Parathyroid adenoma (tissue), 2 donors: Measurements from ENCODE around the gene MSI2.

Experiments used
- H2AFZ ChIP-seq: fragments of 300-600 bp; sonication (generic); one replicate; pipeline ENCODE4 v1.7.0; 2017; ENCODE audit warnings: antibody characterized with exemption, mild to moderate bottlenecking
- H3K27ac ChIP-seq: fragments of 300-600 bp; sonication (generic); one replicate; pipeline ENCODE4 v1.7.0; 2017
- H3K27me3 ChIP-seq: fragments of 300-600 bp; sonication (generic); one replicate; pipeline ENCODE4 v1.7.0; 2017; ENCODE audit warnings: low read length; ENCODE audit not compliant: control insufficient read depth, insufficient read depth
- H3K36me3 ChIP-seq: fragments of 300-600 bp; sonication (generic); one replicate; pipeline ENCODE4 v1.7.0; 2017; ENCODE audit warnings: low read length; ENCODE audit not compliant: control insufficient read depth, insufficient read depth
- H3K4me1 ChIP-seq: fragments of 300-600 bp; sonication (generic); one replicate; pipeline ENCODE4 v1.7.0; 2017; ENCODE audit warnings: control low read depth
- H3K4me2 ChIP-seq: fragments of 300-600 bp; sonication (generic); one replicate; pipeline ENCODE4 v1.7.0; 2017; ENCODE audit warnings: low read length
- H3K4me3 ChIP-seq: fragments of 300-600 bp; sonication (generic); one replicate; pipeline ENCODE4 v1.7.0; 2017; ENCODE audit warnings: low read depth, low read length
- H3K79me2 ChIP-seq: fragments of 300-600 bp; sonication (generic); one replicate; pipeline ENCODE4 v1.7.0; 2017; ENCODE audit warnings: control low read depth
- H3K9ac ChIP-seq: fragments of 300-600 bp; sonication (generic); one replicate; pipeline ENCODE4 v1.7.0; 2017; ENCODE audit warnings: mild to moderate bottlenecking
- H3K9me3 ChIP-seq: fragments of 300-600 bp; sonication (generic); one replicate; pipeline ENCODE4 v1.7.0; 2017; ENCODE audit warnings: low read length; ENCODE audit not compliant: control insufficient read depth
- CTCF ChIP-seq: fragments of 300-600 bp; sonication (generic); IDR thresholded peaks from one replicate; pipeline ENCODE4 v1.7.0; 2017; ENCODE audit warnings: antibody characterized with exemption, mild to moderate bottlenecking
- donor health status: primary hyperparathyroidism.

The MSI2 gene

GRCh38 chr17:57454729-57455062, 198.4 kb downstream of the MSI2 start:
- H3K27me3 ChIP-seq: no peaks in the 10 kb centered on the region
- H3K36me3 ChIP-seq: no peaks in the 10 kb centered on the region
- no peaks in the 10 kb centered on the region for H3K9me3 ChIP-seq
- no peak overlapping the region for H3K9ac ChIP-seq
- H3K4me1 ChIP-seq: peaks cover 14% of the 10 kb centered on the region
- peaks cover 71% of the 10 kb centered on the region for H3K79me2 ChIP-seq
- H3K27ac ChIP-seq: no peak overlapping the region
- no peak overlapping the region for H2AFZ ChIP-seq
- no peak overlapping the region for H3K4me2 ChIP-seq
- TF ChIP-seq CTCF: no peak
- H3K4me3 ChIP-seq: no peak overlapping the region

- Histone ChIP-seq H3K27ac (no peak overlapping the region), H3K9ac (no peak overlapping the region), H3K4me3 (no peak overlapping the region), H3K36me3 (no peaks in the 10 kb centered on the region), H3K79me2 (peaks cover 73% of the 10 kb centered on the region), H3K27me3 (no peaks in the 10 kb centered on the region), H3K4me2 (no peak overlapping the region), H2AFZ (no peak overlapping the region), H3K9me3 (no peaks in the 10 kb centered on the region), H3K4me1 (peaks cover 14% of the 10 kb centered on the region)
- no peak for TF ChIP-seq CTCF
Observed at GRCh38 chr17:57455063-57455914, 199.0 kb downstream of the MSI2 start.

GRCh38 chr17:57456622-57457021, 200.3 kb downstream of the MSI2 start:
- Histone ChIP-seq H3K36me3 (no peaks in the 10 kb centered on the region), H3K4me2 (no peak overlapping the region), H3K79me2 (peaks cover 69% of the 10 kb centered on the region), H3K9ac (no peak overlapping the region), H2AFZ (no peak overlapping the region), H3K4me3 (no peak overlapping the region), H3K27me3 (no peaks in the 10 kb centered on the region), H3K4me1 (peaks cover 15% of the 10 kb centered on the region), H3K9me3 (no peaks in the 10 kb centered on the region), H3K27ac (no peak overlapping the region)
- TF ChIP-seq CTCF: no peak

GRCh38 chr17:57457188-57457587, 200.9 kb downstream of the MSI2 start:
- peaks cover 18% of the 10 kb centered on the region for H3K4me1 ChIP-seq
- peaks cover 69% of the 10 kb centered on the region for H3K79me2 ChIP-seq
- no peaks in the 10 kb centered on the region for H3K27me3 ChIP-seq
- TF ChIP-seq CTCF: no peak
- H3K36me3 ChIP-seq: no peaks in the 10 kb centered on the region
- H3K9ac ChIP-seq: no peak overlapping the region
- H2AFZ ChIP-seq: no peak overlapping the region
- H3K4me2 ChIP-seq: no peak overlapping the region
- no peaks in the 10 kb centered on the region for H3K9me3 ChIP-seq
- no peak overlapping the region for H3K27ac ChIP-seq
- no peak overlapping the region for H3K4me3 ChIP-seq
